ENCODE data around the gene CALN1.

The CALN1 gene

DNA sequence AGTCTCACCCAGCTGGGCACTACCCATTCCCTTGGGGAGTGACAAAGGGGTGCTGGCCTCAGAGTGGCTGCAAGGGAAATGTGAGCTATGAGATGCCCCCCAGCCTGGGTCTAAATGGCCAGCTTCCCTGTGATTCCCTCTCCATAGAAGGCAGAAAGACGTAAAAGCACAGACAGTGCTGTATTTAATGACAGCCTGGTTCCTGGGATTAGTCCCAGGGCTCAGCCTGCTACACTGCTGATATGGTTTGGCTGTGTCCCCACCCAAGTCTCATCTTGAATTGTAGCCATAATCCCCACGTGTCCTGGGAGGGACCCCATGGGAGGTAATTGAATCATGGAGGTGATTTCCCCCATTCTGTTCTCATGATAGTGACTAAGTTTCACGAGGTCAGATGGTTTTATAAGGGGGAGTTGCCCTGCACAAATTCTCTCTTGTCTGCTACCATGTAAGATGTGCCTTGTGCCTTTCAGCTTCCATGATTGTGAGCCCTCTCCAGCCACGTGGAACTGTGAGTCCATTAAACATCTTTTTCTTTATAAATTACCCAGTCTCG lies 23.9 kb upstream of the CALN1 start:
- H3K4me1 ChIP-seq (ENCODE audit: low read length) = no peaks in the 10 kb centered on the region
- H3K36me3 ChIP-seq (replicated peaks; ENCODE audit: insufficient read depth, low read length) = no peaks in the 10 kb centered on the region
- no peaks in the 10 kb centered on the region for H3K27me3 ChIP-seq (replicated peaks; ENCODE audit: insufficient read depth, low read length)
- no peak overlapping the region for H2AFZ ChIP-seq (ENCODE audit: low read length)
- H3K27ac ChIP-seq (ENCODE audit: low read length) = no peak overlapping the region
- H3K4me2 ChIP-seq (ENCODE audit: low read depth, low read length) = no peak overlapping the region
- no peaks in the 10 kb centered on the region for H3K9me2 ChIP-seq (replicated peaks; ENCODE audit: insufficient read depth, low read length)
- H3K4me3 ChIP-seq (ENCODE audit: low read length) = no peak overlapping the region
- no peak for DNase-seq
- no peaks in the 10 kb centered on the region for H3F3A ChIP-seq (ENCODE audit: insufficient read depth, low read length)
- TF ChIP-seq CTCF (IDR thresholded peaks at IDR 0.05; ENCODE audit: low read length) (no peak), EZH2 (optimal IDR thresholded peaks at IDR 0.05; ENCODE audit: low read depth, low read length) (no peak), EZH2phosphoT487 (IDR thresholded peaks at IDR 0.05; ENCODE audit: low read length) (no peak)
- no peaks in the 10 kb centered on the region for H3K79me2 ChIP-seq (ENCODE audit: low read length)
- no peaks in the 10 kb centered on the region for H3K9me3 ChIP-seq (replicated peaks; ENCODE audit: insufficient read depth, low read length)
- no peak overlapping the region for H3K9ac ChIP-seq (ENCODE audit: low read length)
- H4K20me1 ChIP-seq (ENCODE audit: insufficient read depth, low read length) = no peaks in the 10 kb centered on the region

DNA sequence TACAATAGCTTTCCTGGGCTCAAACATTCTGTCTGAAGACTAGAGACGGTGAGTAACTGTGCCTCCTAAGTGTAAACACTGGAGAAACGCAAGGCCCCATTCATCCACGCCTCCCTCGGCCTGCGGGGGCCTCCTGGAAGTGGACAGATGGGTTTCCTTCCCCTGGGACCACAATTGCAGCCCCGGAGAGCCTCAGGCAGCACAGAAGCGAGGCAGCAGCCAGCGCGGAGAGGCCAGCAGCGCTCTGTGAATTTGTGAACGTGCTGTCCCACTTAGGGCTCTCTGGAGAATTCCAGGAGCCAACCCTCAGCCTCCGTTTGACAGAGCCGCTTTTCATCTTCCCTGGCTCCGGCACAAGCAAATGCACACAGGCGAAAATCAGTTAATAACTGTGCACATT lies 23.2 kb upstream of the CALN1 start:
- Histone ChIP-seq H3K4me2 (ENCODE audit: low read depth, low read length) (no peak overlapping the region), H3K36me3 (replicated peaks; ENCODE audit: insufficient read depth, low read length) (no peaks in the 10 kb centered on the region), H3K4me3 (ENCODE audit: low read length) (no peak overlapping the region), H4K20me1 (ENCODE audit: insufficient read depth, low read length) (no peaks in the 10 kb centered on the region), H3F3A (ENCODE audit: insufficient read depth, low read length) (no peaks in the 10 kb centered on the region), H3K9ac (ENCODE audit: low read length) (no peak overlapping the region), H3K9me3 (replicated peaks; ENCODE audit: insufficient read depth, low read length) (no peaks in the 10 kb centered on the region), H3K9me2 (replicated peaks; ENCODE audit: insufficient read depth, low read length) (no peaks in the 10 kb centered on the region), H3K27me3 (replicated peaks; ENCODE audit: insufficient read depth, low read length) (no peaks in the 10 kb centered on the region), H3K4me1 (ENCODE audit: low read length) (no peaks in the 10 kb centered on the region), H3K79me2 (ENCODE audit: low read length) (no peaks in the 10 kb centered on the region), H2AFZ (ENCODE audit: low read length) (no peak overlapping the region), H3K27ac (ENCODE audit: low read length) (no peak overlapping the region)
- TF ChIP-seq CTCF (IDR thresholded peaks at IDR 0.05; ENCODE audit: low read length) (no peak), EZH2 (optimal IDR thresholded peaks at IDR 0.05; ENCODE audit: low read depth, low read length) (no peak), EZH2phosphoT487 (IDR thresholded peaks at IDR 0.05; ENCODE audit: low read length) (no peak)
- DNase-seq = no peak

GRCh38 chr7:72430531-72430930 lies 18.4 kb upstream of the CALN1 start:
- DNase-seq = no peak
- H3K9me2 ChIP-seq (replicated peaks; ENCODE audit: insufficient read depth, low read length) = no peaks in the 10 kb centered on the region

More at GRCh38 chr7:72430531-72430930, 18.4 kb upstream of the CALN1 start:
- Histone ChIP-seq H3K4me3 (ENCODE audit: low read length) (no peak overlapping the region), H3K9ac (ENCODE audit: low read length) (no peak overlapping the region), H3K9me3 (replicated peaks; ENCODE audit: insufficient read depth, low read length) (no peaks in the 10 kb centered on the region), H3K4me1 (ENCODE audit: low read length) (no peaks in the 10 kb centered on the region), H3K27me3 (replicated peaks; ENCODE audit: insufficient read depth, low read length) (no peaks in the 10 kb centered on the region), H4K20me1 (ENCODE audit: insufficient read depth, low read length) (no peaks in the 10 kb centered on the region), H2AFZ (ENCODE audit: low read length) (no peak overlapping the region), H3K27ac (ENCODE audit: low read length) (no peak overlapping the region), H3F3A (ENCODE audit: insufficient read depth, low read length) (no peaks in the 10 kb centered on the region), H3K36me3 (replicated peaks; ENCODE audit: insufficient read depth, low read length) (no peaks in the 10 kb centered on the region), H3K4me2 (ENCODE audit: low read depth, low read length) (no peak overlapping the region), H3K79me2 (ENCODE audit: low read length) (no peaks in the 10 kb centered on the region)
- TF ChIP-seq CTCF (IDR thresholded peaks at IDR 0.05; ENCODE audit: low read length) = no peak
- no peak for TF ChIP-seq EZH2 (optimal IDR thresholded peaks at IDR 0.05; ENCODE audit: low read depth, low read length)
